ENCODE results near the gene HOXD10. TPM values are rescaled to one million over a fixed set of nuclear protein-coding genes. Genes with fewer than 3 reads are reported as not detected.

Gene HOXD10
- total and polyA plus RNA-seq, 2 of the 13 experiments (the other 11 are each of a cell fraction or from before 2014, with no cell fraction given): not detected

GRCh38 chr2:176100547-176101140 lies 15.9 kb upstream of the HOXD10 start (continued):
- TF ChIP-seq ZNF318 (CRISPR knock-in tag; IDR thresholded peaks at IDR 0.05): no peak
- TF ChIP-seq ZBTB39 (CRISPR knock-in tag; IDR thresholded peaks at IDR 0.05): no peak
- no peak for TF ChIP-seq ATF2 (CRISPR knock-in tag; IDR thresholded peaks at IDR 0.05)
- no peak for TF ChIP-seq MAX (IDR thresholded peaks at IDR 0.05)

All from HepG2 (cell line).